ENCODE data around the gene RAD51B. TPM values are rescaled to one million over a fixed set of nuclear protein-coding genes. Genes with fewer than 3 reads are reported as not detected.
A peak's percentile ranks its signal among the peaks of the same experiment; 100 is the strongest.

RAD51B gene
- polyA plus RNA-seq, 3 donors: 3.6 to 11.6 (median 9.4) TPM

GRCh38 chr14:68609012-68609411, 789.4 kb downstream of the RAD51B start:
- Histone ChIP-seq H3K27me3 (ENCODE audit: control insufficient read depth in 2 of 2, insufficient read depth in 2 of 2, low read length in 2 of 2) (no peaks in the 10 kb centered on the region), H3K79me2 (ENCODE audit: insufficient read depth, low read length) (no peaks in the 10 kb centered on the region), H2AFZ (ENCODE audit: insufficient read depth, low read depth, low read length, poor library complexity, severe bottlenecking) (no peak overlapping the region), H4K20me1 (ENCODE audit: insufficient read depth, low read length) (no peaks in the 10 kb centered on the region), H3K36me3 (replicated peaks in 1 of 2; ENCODE audit: control insufficient read depth in 1 of 2, insufficient read depth in 2 of 2, low read length in 2 of 2) (no peaks in the 10 kb centered on the region), H3K9ac (ENCODE audit: insufficient read depth, low read length, poor library complexity, severe bottlenecking) (no peak overlapping the region), H3K4me2 (replicated peaks; ENCODE audit: extremely low read depth, low read length, poor library complexity, severe bottlenecking) (no peak overlapping the region), H3K27ac (ENCODE audit: low read depth in 1 of 2, low read length in 2 of 2) (peak overlapping the region in 1 of 2 donors; percentile 80), H3K4me1 (ENCODE audit: control insufficient read depth in 1 of 2, insufficient read depth in 2 of 2, low read length in 2 of 2) (peaks cover 43 to 59% of the 10 kb centered on the region in 2 donors), H3K9me3 (replicated peaks in 1 of 2; ENCODE audit: control insufficient read depth in 1 of 2, insufficient read depth in 1 of 2, low read length in 2 of 2) (peaks cover 11 to 26% of the 10 kb centered on the region in 2 donors), H3K4me3 (replicated peaks in 1 of 3; ENCODE audit: low read depth in 2 of 3, low read length in 3 of 3) (no peak overlapping the region)
- Mint-ChIP-seq H3K36me3 (peaks cover 5 to 17% of the 10 kb centered on the region in 2 donors), H3K9me3 (peaks cover 10 to 34% (median 19%) of the 10 kb centered on the region in 7 donors), H3K4me1 (peaks cover 9% of the 10 kb centered on the region), H3K4me3 (no peak overlapping the region), H3K27ac (peak overlapping the region in 1 of 7 donors; percentile 92), H3K27me3 (ENCODE audit: low read depth in 3 of 3) (peaks cover 2 to 4% (median 2%) of the 10 kb centered on the region in 3 donors)
- intact Hi-C loops (cut with micrococcal nuclease): loop anchor here in 1 of 2 donors (10.0 kb wide), 1 partner anchor 214 kb away; no protein-coding TSS in a partner anchor
- no peak for DNase-seq
- TF ChIP-seq CTCF (IDR thresholded peaks at IDR 0.05): no peak
- WGBS (ENCODE audit: insufficient coverage): 96% methylated on average over 7 of the region's 7 CpGs

- H3K36me3 Mint-ChIP-seq: peaks cover 6 to 7% of the 10 kb centered on the region in 2 donors
- no peak for TF ChIP-seq CTCF (IDR thresholded peaks at IDR 0.05)
- H3K27ac ChIP-seq (ENCODE audit: low read depth in 1 of 2, low read length in 2 of 2): no peak overlapping the region
Observed at GRCh38 chr14:68610251-68610793, 790.7 kb downstream of the RAD51B start.

More at GRCh38 chr14:68610251-68610793, 790.7 kb downstream of the RAD51B start:
- peaks cover 22 to 24% of the 10 kb centered on the region in 2 donors for H3K9me3 ChIP-seq (replicated peaks in 1 of 2; ENCODE audit: control insufficient read depth in 1 of 2, insufficient read depth in 1 of 2, low read length in 2 of 2)
- DNase-seq: no peak
- Mint-ChIP-seq H3K27ac (no peak overlapping the region), H3K9me3 (peaks cover 14 to 37% (median 24%) of the 10 kb centered on the region in 7 donors), H3K4me1 (peaks cover 9% of the 10 kb centered on the region), H3K4me3 (no peak overlapping the region), H3K27me3 (ENCODE audit: low read depth in 3 of 3) (peaks cover 2 to 4% (median 2%) of the 10 kb centered on the region in 3 donors)
- no peaks in the 10 kb centered on the region for H3K79me2 ChIP-seq (ENCODE audit: insufficient read depth, low read length)
- no peak overlapping the region for H3K4me3 ChIP-seq (replicated peaks in 1 of 3; ENCODE audit: low read depth in 2 of 3, low read length in 3 of 3)
- no peaks in the 10 kb centered on the region for H3K36me3 ChIP-seq (replicated peaks in 1 of 2; ENCODE audit: control insufficient read depth in 1 of 2, insufficient read depth in 2 of 2, low read length in 2 of 2)
- no peak overlapping the region for H2AFZ ChIP-seq (ENCODE audit: insufficient read depth, low read depth, low read length, poor library complexity, severe bottlenecking)
- H4K20me1 ChIP-seq (ENCODE audit: insufficient read depth, low read length): no peaks in the 10 kb centered on the region
- intact Hi-C loops (cut with micrococcal nuclease): loop anchor here (5.0 to 10.0 kb wide), 2 partner anchors 37 to 46 kb away; no protein-coding TSS in a partner anchor
- H3K9ac ChIP-seq (ENCODE audit: insufficient read depth, low read length, poor library complexity, severe bottlenecking): no peak overlapping the region
- H3K27me3 ChIP-seq (ENCODE audit: control insufficient read depth in 2 of 2, insufficient read depth in 2 of 2, low read length in 2 of 2): no peaks in the 10 kb centered on the region
- H3K4me2 ChIP-seq (replicated peaks; ENCODE audit: extremely low read depth, low read length, poor library complexity, severe bottlenecking): no peak overlapping the region
- peaks cover 43 to 59% of the 10 kb centered on the region in 2 donors for H3K4me1 ChIP-seq (ENCODE audit: control insufficient read depth in 1 of 2, insufficient read depth in 2 of 2, low read length in 2 of 2)
- 83% methylated on average over 7 of the region's 8 CpGs for WGBS (ENCODE audit: insufficient coverage)
